Adrenal gland (tissue), 12 donors: ENCODE measurements around the gene SSH2. TPM values are rescaled to one million over a fixed set of nuclear protein-coding genes. Genes with fewer than 3 reads are reported as not detected.

ENCODE experiments used
- DNase-seq, 7 donors: peaks; one replicate each; pipeline ENCODE4 v3.0.0-alpha.2; 2019 to 2020
- H3K27ac ChIP-seq, 5 donors: fragments of 200-600 bp; sonication (generic) in 4 of 5; 1 replicate in 3 of 5; 2 replicates in 2 of 5; pipeline versions ENCODE4 v1.5.1 to v1.8.0; 2016 to 2020; ENCODE audit warnings: mild to moderate bottlenecking in 1 of 5
- H3K27me3 ChIP-seq: fragments of 200-600 bp; 2 replicates; pipeline ENCODE4 v1.8.0; 2021
- H3K36me3 ChIP-seq, 2 donors: fragments of 200-600 bp; replicated peaks in 1 of 2; 1 replicate in 1 of 2; 2 replicates in 1 of 2; pipeline versions ENCODE4 v1.5.1 to v1.8.0; 2018 to 2022
- H3K4me1 ChIP-seq, 2 donors: fragments of 200-600 bp; replicated peaks in 1 of 2; 1 replicate in 1 of 2; 2 replicates in 1 of 2; pipeline versions ENCODE4 v1.5.1 to v1.8.0; 2018 to 2021
- H3K4me3 ChIP-seq, 4 donors: fragments of 200-600 bp; sonication (generic) in 3 of 4; one replicate each; pipeline ENCODE4 v1.5.1; 2016 to 2018
- H3K9me3 ChIP-seq, 3 donors: fragments of 200-600 bp; sonication (generic) in 1 of 3; replicated peaks in 1 of 3; 1 replicate in 2 of 3; 2 replicates in 1 of 3; pipeline versions ENCODE4 v1.5.1 to v1.8.0; 2016 to 2021
- CTCF ChIP-seq, 6 experiments: fragments of 450-650 bp in 4 of 6; fragments of 200-600 bp in 2 of 6; sonication (generic) in 1 of 6; IDR thresholded peaks; 1 replicate in 5 of 6; 2 replicates in 1 of 6; pipeline versions ENCODE4 v1.5.1 to v1.8.0; 2016 to 2021; ENCODE audit warnings: antibody characterized with exemption in 6 of 6, mild to moderate bottlenecking in 2 of 6, moderate library complexity in 1 of 6
- POLR2A ChIP-seq, 2 donors: fragments of 450-650 bp; IDR thresholded peaks; one replicate each; pipeline ENCODE4 v1.6.1; 2017; ENCODE audit warnings: antibody characterized with exemption in 2 of 2, mild to moderate bottlenecking in 2 of 2, moderate library complexity in 1 of 2
- WGBS, 4 donors: extraction: QIAGEN DNeasy Blood & Tissue Kit in 2 of 4; methylation state at CpG; one replicate each; pipeline versions ENCODE4 v1.1.5 to v1.1.7; 2013 to 2017; 5-methylcytosine and 5-hydroxymethylcytosine counted together
- intact Hi-C, 2 donors: fragments of 100-400 bp; cut with DNase I; formaldehyde crosslinking; loops; one replicate each; pipeline versions ENCODE4 v1.14.1 to v1.15.0; 2022 to 2023
- polyA plus RNA-seq, 3 donors: library from polyadenylated mRNA; stranded (reverse); fragments of 200-250 nt in 2 of 3; fragments of 350-450 nt in 1 of 3; fragmentation: Illumina TruSeq in 1 of 3; extraction: RNeasy Lipid Tissue Mini Kit (QIAGEN cat#74804) in 1 of 3; gene quantifications; one replicate each; pipeline ENCODE4 v1.2.3, GENCODE V29; 2013 to 2014
- total RNA-seq, 9 donors: library from RNA; depleted of rRNA in 4 of 9; stranded (reverse); fragments of >200 nt in 4 of 9; fragments of 120-200 nt in 1 of 9; fragmentation: NEBNext Ultra II Directional in 1 of 9; extraction: Animal tissue kit (Norgen Biotek cat#: 25700) in 1 of 9; gene quantifications; one replicate each; pipeline versions ENCODE4 v1.1.0 to v1.2.4, GENCODE V29; 2013 to 2023
- donor health status: healthy with polysubstance abuse.
- donor health status: Bipolar disorder and iron deficiency.
- donor health status: DM: yes; HTN: yes; CAD: no.
- donor health status: DM: no; HTN: no; CAD: no.
- donor health status: DM: no; HTN: no; CAD: no.
- donor health status: DM: yes; HTN: yes; CAD: no.

Gene SSH2
- total and polyA plus RNA-seq, 12 donors: 7.6 to 35.8 (median 20.8) TPM

GRCh38 chr17:29734640-29735039 lies 195.4 kb downstream of the SSH2 start:
- H3K4me3 ChIP-seq: no peak overlapping the region
- no peaks in the 10 kb centered on the region for H3K27me3 ChIP-seq
- peaks cover 0 to 5% of the 10 kb centered on the region in 2 donors for H3K4me1 ChIP-seq
- DNase-seq: no peak
- H3K9me3 ChIP-seq: no peaks in the 10 kb centered on the region
- TF ChIP-seq POLR2A (IDR thresholded peaks at IDR 0.05): no peak
- no peak for TF ChIP-seq CTCF (IDR thresholded peaks at IDR 0.05)
- H3K27ac ChIP-seq: no peak overlapping the region
- intact Hi-C loops: no loop called here
- H3K36me3 ChIP-seq: no peaks in the 10 kb centered on the region

GRCh38 chr17:29733166-29733565 lies 196.9 kb downstream of the SSH2 start:
- Histone ChIP-seq H3K27me3 (no peaks in the 10 kb centered on the region), H3K4me3 (no peak overlapping the region), H3K9me3 (no peaks in the 10 kb centered on the region), H3K4me1 (no peaks in the 10 kb centered on the region), H3K36me3 (no peaks in the 10 kb centered on the region), H3K27ac (no peak overlapping the region)
- intact Hi-C loops: no loop called here
- DNase-seq: no peak
- 63 to 69% (median 67%) methylated on average over 2 of the region's 2 CpGs for WGBS, 4 donors
- TF ChIP-seq POLR2A (IDR thresholded peaks at IDR 0.05): no peak
- no peak for TF ChIP-seq CTCF (IDR thresholded peaks at IDR 0.05)

GRCh38 chr17:29732613-29733012 lies 197.4 kb downstream of the SSH2 start:
- Histone ChIP-seq H3K27me3 (no peaks in the 10 kb centered on the region), H3K9me3 (no peaks in the 10 kb centered on the region), H3K4me3 (no peak overlapping the region), H3K27ac (no peak overlapping the region), H3K36me3 (no peaks in the 10 kb centered on the region), H3K4me1 (peaks cover 0 to under 1% of the 10 kb centered on the region in 2 donors)
- 89 to 97% (median 93%) methylated on average over 5 of the region's 5 CpGs for WGBS, 4 donors
- TF ChIP-seq POLR2A (IDR thresholded peaks at IDR 0.05): no peak
- no peak for TF ChIP-seq CTCF (IDR thresholded peaks at IDR 0.05)
- intact Hi-C loops: no loop called here
- DNase-seq: no peak

- no peaks in the 10 kb centered on the region for H3K27me3 ChIP-seq
- H3K9me3 ChIP-seq: no peaks in the 10 kb centered on the region
- no peaks in the 10 kb centered on the region for H3K36me3 ChIP-seq
- 93 to 97% (median 96%) methylated on average over 1 of the region's 1 CpG for WGBS, 4 donors
- H3K4me1 ChIP-seq: peaks cover 1 to 4% of the 10 kb centered on the region in 2 donors
- intact Hi-C loops: no loop called here
- no peak overlapping the region for H3K4me3 ChIP-seq
- no peak for TF ChIP-seq POLR2A (IDR thresholded peaks at IDR 0.05)
- TF ChIP-seq CTCF (IDR thresholded peaks at IDR 0.05): no peak
- no peak for DNase-seq
- H3K27ac ChIP-seq: no peak overlapping the region
These were observed 197.8 kb downstream of the SSH2 start for GRCh38 chr17:29732209-29732608.
